HepG2 (cell line): ENCODE data around the gene TROAP. TPM values are rescaled to one million over a fixed set of nuclear protein-coding genes. Genes with fewer than 3 reads are reported as not detected.

Source experiments
- DBP ChIP-seq: sonication (generic); formaldehyde crosslinking; IDR thresholded peaks from 2 replicates; pipeline ENCODE4 v1.4.0; 2020; ENCODE audit warnings: missing genetic modification reagents; ENCODE audit errors: not compliant biosample characterization
- FOSL1 ChIP-seq: sonication (generic); formaldehyde crosslinking; IDR thresholded peaks from 2 replicates; pipeline ENCODE4 v1.9.0; 2021; ENCODE audit warnings: missing genetic modification reagents, borderline replicate concordance
- HDAC2 ChIP-seq: sonication (generic); formaldehyde crosslinking; IDR thresholded peaks from 2 replicates; pipeline ENCODE4 v1.4.0; 2020; ENCODE audit warnings: missing genetic modification reagents
- HOMEZ ChIP-seq: IDR thresholded peaks from 2 replicates; pipeline ENCODE4 v1.6.1; 2016; ENCODE audit warnings: low read depth
- HOXA5 ChIP-seq: sonication (generic); formaldehyde crosslinking; IDR thresholded peaks from 2 replicates; pipeline ENCODE4 v1.4.0; 2020; ENCODE audit warnings: missing genetic modification reagents
- IRF9 ChIP-seq: sonication (generic); formaldehyde crosslinking; IDR thresholded peaks from 2 replicates; pipeline ENCODE4 v1.8.0; 2022; ENCODE audit warnings: missing genetic modification reagents, mild to moderate bottlenecking, borderline replicate concordance
- KAT8 ChIP-seq: IDR thresholded peaks from 2 replicates; pipeline ENCODE4 v1.6.1; 2016; ENCODE audit warnings: missing genetic modification reagents, missing compliant biosample characterization
- KDM3A ChIP-seq: IDR thresholded peaks from 2 replicates; pipeline ENCODE4 v1.6.1; 2018; ENCODE audit warnings: low read depth, missing compliant biosample characterization
- MEIS2 ChIP-seq: sonication (generic); formaldehyde crosslinking; IDR thresholded peaks from 2 replicates; pipeline ENCODE4 v1.9.0; 2021; ENCODE audit warnings: mild to moderate bottlenecking, missing genetic modification reagents
- NFKBIZ ChIP-seq: IDR thresholded peaks from 2 replicates; pipeline ENCODE4 v1.6.1; 2018; ENCODE audit warnings: missing genetic modification reagents, missing compliant biosample characterization
- NR3C1 ChIP-seq: sonication (generic); formaldehyde crosslinking; IDR thresholded peaks from 2 replicates; pipeline ENCODE4 v1.4.0; 2020; ENCODE audit warnings: missing genetic modification reagents
- SALL2 ChIP-seq: sonication (generic); formaldehyde crosslinking; IDR thresholded peaks from 2 replicates; pipeline ENCODE4 v1.8.1; 2023; ENCODE audit warnings: mild to moderate bottlenecking, missing genetic modification reagents, inconsistent platforms
- SATB2 ChIP-seq: sonication (generic); formaldehyde crosslinking; IDR thresholded peaks from 2 replicates; pipeline ENCODE4 v1.5.0; 2020; ENCODE audit warnings: missing genetic modification reagents
- TFE3 ChIP-seq: IDR thresholded peaks from 2 replicates; pipeline ENCODE4 v1.6.1; 2016
- ZMYM3 ChIP-seq: sonication (generic); formaldehyde crosslinking; IDR thresholded peaks from 2 replicates; pipeline ENCODE4 v1.5.1; 2020; ENCODE audit warnings: mild to moderate bottlenecking, missing genetic modification reagents
- ZNF10 ChIP-seq: sonication (generic); formaldehyde crosslinking; IDR thresholded peaks from 2 replicates; pipeline ENCODE4 v1.4.0; 2020; ENCODE audit warnings: mild to moderate bottlenecking, low read depth, missing genetic modification reagents, borderline replicate concordance
- ZNF224 ChIP-seq: sonication (generic); formaldehyde crosslinking; IDR thresholded peaks from 2 replicates; pipeline ENCODE4 v1.5.0; 2020; ENCODE audit warnings: mild to moderate bottlenecking, missing genetic modification reagents
- ZNF282 ChIP-seq: fragments of 450-650 bp; IDR thresholded peaks from 2 replicates; pipeline ENCODE4 v1.6.1; 2018; ENCODE audit not compliant: partially characterized antibody
- ZNF350 ChIP-seq: sonication (generic); formaldehyde crosslinking; IDR thresholded peaks from 2 replicates; pipeline ENCODE4 v1.4.0; 2020; ENCODE audit warnings: mild to moderate bottlenecking, low read depth, missing genetic modification reagents, borderline replicate concordance
- ZNF547 ChIP-seq: sonication (generic); formaldehyde crosslinking; IDR thresholded peaks from 2 replicates; pipeline ENCODE4 v1.5.1; 2020; ENCODE audit warnings: mild to moderate bottlenecking, missing genetic modification reagents
- ZNF678 ChIP-seq: sonication (generic); formaldehyde crosslinking; IDR thresholded peaks from 2 replicates; pipeline ENCODE4 v1.4.0; 2020; ENCODE audit warnings: mild to moderate bottlenecking, missing genetic modification reagents
- ZNF720 ChIP-seq: sonication (generic); formaldehyde crosslinking; IDR thresholded peaks from 2 replicates; pipeline ENCODE4 v1.4.0; 2020; ENCODE audit warnings: missing genetic modification reagents
- ZNF746 ChIP-seq: sonication (generic); formaldehyde crosslinking; IDR thresholded peaks from 2 replicates; pipeline ENCODE4 v1.8.0; 2022; ENCODE audit warnings: mild to moderate bottlenecking, missing genetic modification reagents
- ZNF747 ChIP-seq: sonication (generic); formaldehyde crosslinking; IDR thresholded peaks from 2 replicates; pipeline ENCODE4 v1.8.1; 2023; ENCODE audit warnings: missing genetic modification reagents, mild to moderate bottlenecking, borderline replicate concordance
- ZSCAN5A ChIP-seq: sonication (generic); formaldehyde crosslinking; IDR thresholded peaks from 2 replicates; pipeline ENCODE4 v1.8.0; 2022; ENCODE audit warnings: mild to moderate bottlenecking, missing genetic modification reagents, borderline replicate concordance
- polyA plus RNA-seq, 8 experiments: library from polyadenylated mRNA; depleted of rRNA in 3 of 8; stranded (reverse) in 7 of 8; unstranded in 1 of 8; fragments of >200 nt; fragmentation: Illumina TruSeq in 4 of 8; extraction: Trizol in 4 of 8; gene quantifications; 2 replicates each; pipeline versions ENCODE4 v1.2.1 to v1.2.3, GENCODE V29; 2011 to 2016; ENCODE audit warnings: low read depth in 4 of 8, missing spikeins in 1 of 8, mixed read lengths in 1 of 8; ENCODE audit not compliant: insufficient read depth in 1 of 8
- total RNA-seq, 5 experiments: library from RNA; depleted of rRNA; stranded (reverse); fragments of >200 nt; fragmentation: Illumina TruSeq; extraction: Trizol; gene quantifications; 2 replicates each; pipeline ENCODE4 v1.2.3, GENCODE V29; 2016; ENCODE audit warnings: low read depth in 1 of 5

The TROAP gene
- total and polyA plus RNA-seq, 2 of the 13 experiments (the other 11 are each of a cell fraction or from before 2014, with no cell fraction given): 22.5 to 30.9 TPM

- TF ChIP-seq FOSL1 (CRISPR knock-in tag) (no peak), IRF9 (peak; percentile 80; the same call in 1 of the 2 replicates), HOMEZ (CRISPR knock-in tag) (peak; percentile 81), ZNF547 (CRISPR knock-in tag) (no peak), ZNF350 (CRISPR knock-in tag) (no peak), ZSCAN5A (CRISPR knock-in tag) (no peak), ZNF746 (no peak), ZNF224 (CRISPR knock-in tag) (no peak), MEIS2 (CRISPR knock-in tag) (peak; percentile 17; the same call in 1 of the 2 replicates), HDAC2 (no peak), SATB2 (CRISPR knock-in tag) (no peak), NR3C1 (no peak), TFE3 (CRISPR knock-in tag) (0 out of 2 replicates have a peak, but pooled peaks have one; percentile 12), ZNF10 (CRISPR knock-in tag) (no peak), ZNF282 (no peak), HOXA5 (no peak), KDM3A (no peak), SALL2 (CRISPR knock-in tag) (0 out of 2 replicates have a peak, but pooled peaks have one; percentile 29), ZNF747 (CRISPR knock-in tag) (no peak; the same call in 1 of the 2 replicates), ZMYM3 (no peak), NFKBIZ (no peak), DBP (CRISPR knock-in tag) (no peak), ZNF720 (CRISPR knock-in tag) (no peak), KAT8 (peak; percentile 88), ZNF678 (CRISPR knock-in tag) (no peak)
Measured at GRCh38 chr12:49322708-49323523, at the start of gene TROAP (continued).
